H1 (cell line): ENCODE results near the gene ZNF37A. TPM values are rescaled to one million over a fixed set of nuclear protein-coding genes. Genes with fewer than 3 reads are reported as not detected.

Source experiments
- CHD2 ChIP-seq: IDR thresholded peaks from 2 replicates; pipeline ENCODE4 v1.6.1; 2012; ENCODE audit warnings: low read length, improper control_type of control experiment
- CTBP2 ChIP-seq: IDR thresholded peaks from 2 replicates; pipeline ENCODE4 v1.7.0; 2011; ENCODE audit warnings: borderline replicate concordance, mild to moderate bottlenecking, moderate library complexity, mixed read lengths, low read length; ENCODE audit not compliant: insufficient read depth, insufficient read length
- JUND ChIP-seq: IDR thresholded peaks from 2 replicates; pipeline ENCODE4 v1.6.1; 2011; ENCODE audit warnings: mild to moderate bottlenecking, improper control_type of control experiment, low read length
- TBP ChIP-seq: IDR thresholded peaks from 2 replicates; pipeline ENCODE4 v1.6.1; 2011; ENCODE audit warnings: low read depth, low read length, improper control_type of control experiment
- polyA plus RNA-seq, 7 experiments: library from polyadenylated mRNA; depleted of rRNA in 3 of 7; stranded (reverse) in 5 of 7; unstranded in 2 of 7; fragments of >200 nt in 5 of 7; fragments of 200-250 nt in 2 of 7; gene quantifications; 1 replicate in 5 of 7; 2 replicates in 1 of 7; 4 replicates in 1 of 7; pipeline versions ENCODE4 v1.2.1 to v1.2.3, GENCODE V29; 2011 to 2013; ENCODE audit warnings: missing spikeins in 2 of 7, mixed read lengths in 2 of 7
- total RNA-seq: library from RNA; stranded (reverse); fragmentation: NEBNext Ultra II Directional; extraction: Animal tissue kit (Norgen Biotek cat#: 25700); gene quantifications from 2 replicates; pipeline ENCODE4 v1.2.1, GENCODE V29; 2021

ZNF37A gene
- total and polyA plus RNA-seq, 2 of the 8 experiments (the other 6 are each of a cell fraction or from before 2014, with no cell fraction given), result 0.97 to 12.7 TPM

DNA sequence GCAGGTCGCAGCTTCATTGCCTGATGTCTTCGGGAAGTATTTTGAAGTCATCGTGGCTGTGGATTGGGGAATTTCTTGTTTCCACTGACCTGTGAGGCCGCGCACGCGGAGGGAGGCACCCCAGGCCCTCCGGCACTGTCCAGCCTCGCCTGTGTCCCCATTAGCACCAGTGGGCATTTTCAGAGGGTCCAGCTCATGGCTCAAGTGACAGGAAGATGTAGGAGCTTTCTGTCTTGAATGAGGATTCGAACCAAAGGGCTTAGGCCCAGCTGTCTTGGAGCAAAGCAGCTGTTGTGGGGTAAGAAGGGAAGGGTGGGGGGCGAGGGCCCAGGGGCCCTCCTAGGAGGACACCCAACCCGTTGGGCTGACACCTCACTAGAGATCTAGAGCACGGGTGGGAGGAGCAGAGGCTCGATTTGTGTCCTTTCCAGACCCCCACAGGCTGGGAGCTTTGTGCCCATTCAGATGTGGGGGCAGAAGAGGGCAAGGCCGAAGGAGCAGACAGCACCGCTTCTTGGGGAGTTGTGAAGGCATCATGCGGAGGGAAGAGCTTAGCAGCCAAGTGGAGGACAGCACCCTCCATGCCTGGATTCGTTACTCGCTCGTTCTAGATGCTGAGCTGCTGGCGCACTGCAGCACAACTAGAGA is 914 bp downstream of the ZNF37A start (continued):
- no peak for TF ChIP-seq CTBP2
- no peak for TF ChIP-seq TBP
- no peak for TF ChIP-seq CHD2
- TF ChIP-seq JUND, result no peak
- TF ChIP-seq, all 59 proteins: peak for 0
